AG09319 (cell line): Measurements from ENCODE around the gene TTBK2.
"Not testable (repeated sequence)": the region's sequence is repeated elsewhere in the genome, so short reads cannot be mapped to it uniquely, and the experiment has no call there.

Experiments used
- DNase-seq: peaks from one replicate; pipeline ENCODE4 v3.0.0-alpha.2; 2010; ENCODE audit warnings: low read depth; ENCODE audit errors: extremely low read depth
- CTCF ChIP-seq: IDR thresholded peaks from 2 replicates; pipeline ENCODE4 v1.5.1; 2011; ENCODE audit warnings: low read depth, mild to moderate bottlenecking, inconsistent platforms, low read length, moderate library complexity

TTBK2 gene

GRCh38 chr15:42920519-42921341 is at the start of gene TTBK2:
TTBK2 (minus strand) TSS chr15:42920778; CDS start chr15:42878617, 42,161 bp downstream.
- DNase-seq: peak; percentile 98
- TF ChIP-seq CTCF: no peak

- TF ChIP-seq CTCF: no peak
- DNase-seq: no peak
Measured at GRCh38 chr15:42964476-42964875, 43.9 kb upstream of the TTBK2 start.

GRCh38 chr15:42955518-42955917 is 34.9 kb upstream of the TTBK2 start:
- DNase-seq: no peak

GRCh38 chr15:42954291-42954690 is 33.7 kb upstream of the TTBK2 start:
- DNase-seq: no peak
- no peak for TF ChIP-seq CTCF

More at GRCh38 chr15:42955518-42955917, 34.9 kb upstream of the TTBK2 start:
- no peak for TF ChIP-seq CTCF

GRCh38 chr15:42948898-42949297 is 28.3 kb upstream of the TTBK2 start:
- not testable (repeated sequence) for DNase-seq

GRCh38 chr15:42940527-42940926 is 19.9 kb upstream of the TTBK2 start:
- TF ChIP-seq CTCF: no peak
- DNase-seq: no peak

- no peak for TF ChIP-seq CTCF
- DNase-seq: no peak
Measured at GRCh38 chr15:42939841-42940240, 19.3 kb upstream of the TTBK2 start.

GRCh38 chr15:42937143-42937542 is 16.6 kb upstream of the TTBK2 start:
- no peak for DNase-seq
- TF ChIP-seq CTCF: no peak
